AG04450 (cell line): ENCODE data around the gene TRIM59. TPM values are rescaled to one million over a fixed set of nuclear protein-coding genes. Genes with fewer than 3 reads are reported as not detected.

Experiments
- CTCF ChIA-PET: fragments of 300-600, 350-600 bp; formaldehyde crosslinking; extraction: SDS; loops from one replicate; lab custom pipeline; 2022; ENCODE audit warnings: antibody characterized with exemption, inconsistent platforms; lab: Charles Lee
- POLR2A ChIA-PET: fragments of 350-600 bp; formaldehyde crosslinking; extraction: SDS; loops from one replicate; lab custom pipeline; 2021; ENCODE audit warnings: antibody characterized with exemption, inconsistent platforms; lab: Yijun Ruan, JAX
- DNase-seq: peaks from one replicate; pipeline ENCODE4 v3.0.0-alpha.2; 2011; ENCODE audit warnings: low read depth, low spot score
- H3K27ac ChIP-seq: one replicate; pipeline ENCODE4 v1.5.1; 2012; ENCODE audit warnings: low read depth, low read length, control low read depth
- H3K27me3 ChIP-seq: one replicate; pipeline ENCODE4 v1.6.0; 2012; ENCODE audit warnings: low read length; ENCODE audit not compliant: control insufficient read depth, insufficient read depth
- H3K4me3 ChIP-seq: 2 replicates; pipeline ENCODE4 v1.5.1; 2011; ENCODE audit warnings: mild to moderate bottlenecking, low read depth, low read length, control low read depth
- H3K9me3 ChIP-seq: 2 replicates; pipeline ENCODE4 v1.5.1; 2012; ENCODE audit warnings: low read length; ENCODE audit not compliant: control insufficient read depth, insufficient read depth
- CTCF ChIP-seq: IDR thresholded peaks from 2 replicates; pipeline ENCODE4 v1.5.1; 2011; ENCODE audit warnings: low read depth, low read length, control low read depth, inconsistent platforms
- polyA plus RNA-seq: library from polyadenylated mRNA; depleted of rRNA; stranded (reverse); fragments of >200 nt; gene quantifications from 2 replicates; pipeline ENCODE4 v1.2.3, GENCODE V29; 2011

TRIM59 gene
- polyA plus RNA-seq, 1 experiment: 15.3 TPM

- H3K27ac ChIP-seq: peak overlapping the region; percentile 86
- POLR2A ChIA-PET: no interaction called here
- TF ChIP-seq CTCF: no peak
- DNase-seq: no peak
- H3K4me3 ChIP-seq: peak overlapping the region; percentile 98
- H3K9me3 ChIP-seq: no peaks in the 10 kb centered on the region
- no peaks in the 10 kb centered on the region for H3K27me3 ChIP-seq
- CTCF ChIA-PET: no interaction called here
These were observed 48.9 kb downstream of the TRIM59 start for GRCh38 chr3:160400702-160401150.

GRCh38 chr3:160400030-160400701 lies 49.4 kb downstream of the TRIM59 start:
- peak overlapping the region; percentile 98 for H3K4me3 ChIP-seq
- H3K9me3 ChIP-seq: no peaks in the 10 kb centered on the region
- POLR2A ChIA-PET: interaction anchor here (1.5 to 1.7 kb wide), 2 partner anchors 27 to 49 kb away, joined by 3 to 5 read pairs; partner anchors contain the start of gene TRIM59
- H3K27ac ChIP-seq: peak overlapping the region; percentile 86
- CTCF ChIA-PET: interaction anchor here (1.4 kb wide), 1 partner anchor 13 kb away, joined by 4 read pairs; no protein-coding TSS in a partner anchor
- no peak for TF ChIP-seq CTCF
- no peak for DNase-seq
- H3K27me3 ChIP-seq: no peaks in the 10 kb centered on the region

- Histone ChIP-seq H3K4me3 (peak within 1 kb of the TSS; percentile 98), H3K27ac (peak within 1 kb of the TSS; percentile 86), H3K27me3 (no peaks in the 10 kb centered on the region), H3K9me3 (no peaks in the 10 kb centered on the region)
- POLR2A ChIA-PET: interaction anchor here (0.6 to 1.7 kb wide), 3 partner anchors 26 to 178 kb away, joined by 3 to 5 read pairs (median 3); partner anchors contain the start of gene TRIM59
- CTCF ChIA-PET: interaction anchor here (1.4 kb wide), 1 partner anchor 14 kb away, joined by 4 read pairs; no protein-coding TSS in a partner anchor
- DNase-seq: peak; percentile 90
- TF ChIP-seq CTCF: no peak
These were observed 50.2 kb downstream of the TRIM59 start, which contains the start of the genes IFT80 and SMC4 for GRCh38 chr3:160399125-160400029. Gene IFT80 (minus strand): TSS chr3:160399225. CDS start chr3:160384600, 14,625 bp downstream. Gene SMC4 (plus strand): TSS chr3:160399650. CDS start chr3:160400827, 1,177 bp downstream.

DNA sequence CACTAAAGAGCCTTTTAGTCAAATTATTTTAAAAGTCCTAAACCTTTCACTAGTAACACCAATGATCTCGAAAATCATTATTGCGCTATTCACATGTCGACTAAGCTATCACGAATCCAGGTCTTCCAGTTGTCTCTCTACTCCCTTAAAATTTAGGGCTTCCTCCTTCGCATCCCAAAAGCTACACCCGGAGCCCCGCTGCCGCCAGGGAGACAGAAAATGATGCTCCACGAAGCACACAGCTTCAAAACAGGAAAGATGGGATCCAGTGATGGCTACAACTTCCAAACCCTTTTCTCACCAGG lies 50.8 kb downstream of the TRIM59 start:
- DNase-seq: no peak
- ChIA-PET POLR2A (interaction anchor here (0.6 to 1.7 kb wide), 3 partner anchors 26 to 178 kb away, joined by 3 to 5 read pairs (median 3); partner anchors contain the start of gene TRIM59), CTCF (interaction anchor here (1.4 kb wide), 1 partner anchor 15 kb away, joined by 4 read pairs; no protein-coding TSS in a partner anchor)
- no peak for TF ChIP-seq CTCF
- no peaks in the 10 kb centered on the region for H3K9me3 ChIP-seq
- peak overlapping the region; percentile 98 for H3K4me3 ChIP-seq
- no peaks in the 10 kb centered on the region for H3K27me3 ChIP-seq
- no peak overlapping the region for H3K27ac ChIP-seq
